ENCODE results near the gene ZACN.

DNA sequence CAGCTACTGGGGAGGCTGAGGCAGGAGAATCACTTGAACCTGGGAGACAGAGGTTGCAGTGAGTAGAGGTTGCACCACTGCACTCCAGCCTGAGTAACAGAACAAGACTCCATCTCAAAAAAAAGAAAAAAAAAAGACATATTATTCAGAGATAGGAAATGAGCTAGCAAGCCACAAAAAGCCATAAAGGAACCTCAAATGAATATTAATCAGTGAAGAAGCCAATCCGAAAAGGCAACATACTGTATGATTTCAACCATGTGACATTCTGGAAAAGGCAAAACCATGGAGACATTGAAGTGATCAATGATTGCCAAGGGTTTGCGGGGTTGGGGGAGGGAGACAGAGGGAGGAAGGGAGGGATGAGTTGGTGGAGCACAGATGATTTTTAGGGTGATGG is 33.0 kb downstream of the ZACN start:
- TF ChIP-seq CTCF (IDR thresholded peaks at IDR 0.05 in 8 of 11, conservative IDR thresholded peaks at IDR 0.05 in 3 of 11) (no peak), POLR2A (IDR thresholded peaks at IDR 0.05) (no peak)
